Stimulated activated CD8-positive, alpha-beta memory T cell treated with anti-CD3 and anti-CD28 coated beads, Interleukin-2, amount 100 ng/mL, for 1 hour (primary cell): ENCODE results near the gene U2AF2.
A peak's percentile ranks its signal among the peaks of the same experiment; 100 is the strongest.

Source experiments
- DNase-seq, 2 donors: peaks; one replicate each; pipeline ENCODE4 v3.0.0-alpha.2; 2020; ENCODE audit warnings: low read depth in 2 of 2

Gene U2AF2

GRCh38 chr19:55674841-55675660 is 20.2 kb downstream of the U2AF2 start, which contains the start of gene EPN1:
Gene EPN1, plus strand, starts transcription at chr19:55675226. Its CDS starts 3,402 bp downstream, at chr19:55678628.
- DNase-seq: peak; percentile 95 to 96

- DNase-seq: no peak
Measured at GRCh38 chr19:55675661-55676354, 21.0 kb downstream of the U2AF2 start.

- no peak for DNase-seq
Measured at GRCh38 chr19:55676383-55676782, 21.5 kb downstream of the U2AF2 start.

GRCh38 chr19:55676889-55677505 is 22.2 kb downstream of the U2AF2 start:
- DNase-seq: no peak

- DNase-seq: no peak
Measured at GRCh38 chr19:55677572-55678028, 22.8 kb downstream of the U2AF2 start.

GRCh38 chr19:55678121-55678671 is 23.4 kb downstream of the U2AF2 start:
- no peak for DNase-seq

- no peak for DNase-seq
Measured at GRCh38 chr19:55679343-55680257, 24.8 kb downstream of the U2AF2 start.

- no peak for DNase-seq
Measured at GRCh38 chr19:55680339-55681130, 25.7 kb downstream of the U2AF2 start.

GRCh38 chr19:55681131-55682092 is 26.6 kb downstream of the U2AF2 start:
- DNase-seq: no peak

- DNase-seq: no peak
Measured at GRCh38 chr19:55683449-55684261, 28.8 kb downstream of the U2AF2 start.

GRCh38 chr19:55684946-55685681 is 30.3 kb downstream of the U2AF2 start:
- DNase-seq: no peak

- no peak for DNase-seq
Measured at GRCh38 chr19:55685776-55686175, 30.9 kb downstream of the U2AF2 start.

GRCh38 chr19:55686311-55687050 is 31.6 kb downstream of the U2AF2 start:
- DNase-seq: no peak

- DNase-seq: no peak
Measured at GRCh38 chr19:55687281-55688201, 32.7 kb downstream of the U2AF2 start.

- DNase-seq: no peak
Measured at GRCh38 chr19:55688422-55689218, 33.8 kb downstream of the U2AF2 start.
